HPDE6-E6E7 (cell line): Measurements from ENCODE around the gene SGMS1.
A peak's percentile ranks its signal among the peaks of the same experiment; 100 is the strongest.
"Not testable (repeated sequence)": the region's sequence is repeated elsewhere in the genome, so short reads cannot be mapped to it uniquely, and the experiment has no call there.

ENCODE experiments used
- DNase-seq: peaks from one replicate; pipeline ENCODE4 v3.0.0; 2011; ENCODE audit warnings: missing footprints; ENCODE audit errors: extremely low spot score

The SGMS1 gene

GRCh38 chr10:50510517-50511473 is 113.0 kb downstream of the SGMS1 start:
- no peak for DNase-seq

DNA sequence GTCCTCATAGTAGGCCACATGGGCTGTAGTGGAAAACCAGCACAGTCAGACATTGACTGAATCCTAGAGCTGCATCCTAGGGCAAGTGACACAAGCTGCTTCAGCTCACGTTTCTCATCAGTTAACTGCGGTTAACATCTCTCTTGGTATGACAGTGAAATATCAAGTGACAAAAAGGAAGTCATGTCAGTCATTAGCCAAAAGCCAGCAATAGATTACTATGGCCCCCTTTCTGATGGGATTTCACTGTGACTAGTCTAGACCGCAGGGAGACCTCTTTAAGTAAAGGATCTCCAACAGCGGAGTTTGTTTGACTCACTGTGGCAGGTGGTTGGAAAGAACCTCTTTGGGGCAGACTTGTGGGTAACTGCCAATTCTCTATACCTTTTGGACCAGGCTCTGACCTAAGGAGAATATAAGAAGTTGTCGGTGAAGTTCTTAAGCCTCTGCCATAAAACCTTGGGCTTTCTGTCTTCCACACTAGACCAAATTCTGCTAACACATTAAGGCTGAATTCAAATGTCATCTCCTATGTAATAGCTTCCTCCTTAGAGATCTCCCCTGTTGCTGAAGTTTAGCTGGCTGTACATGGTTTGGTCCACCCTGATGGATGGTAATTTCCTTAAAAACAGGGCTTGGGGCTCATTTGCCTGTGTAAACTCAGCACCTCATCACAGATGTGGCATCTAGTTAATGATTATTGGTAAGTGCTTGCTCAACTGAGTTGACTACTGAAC is 115.3 kb downstream of the SGMS1 start:
- no peak for DNase-seq

DNA sequence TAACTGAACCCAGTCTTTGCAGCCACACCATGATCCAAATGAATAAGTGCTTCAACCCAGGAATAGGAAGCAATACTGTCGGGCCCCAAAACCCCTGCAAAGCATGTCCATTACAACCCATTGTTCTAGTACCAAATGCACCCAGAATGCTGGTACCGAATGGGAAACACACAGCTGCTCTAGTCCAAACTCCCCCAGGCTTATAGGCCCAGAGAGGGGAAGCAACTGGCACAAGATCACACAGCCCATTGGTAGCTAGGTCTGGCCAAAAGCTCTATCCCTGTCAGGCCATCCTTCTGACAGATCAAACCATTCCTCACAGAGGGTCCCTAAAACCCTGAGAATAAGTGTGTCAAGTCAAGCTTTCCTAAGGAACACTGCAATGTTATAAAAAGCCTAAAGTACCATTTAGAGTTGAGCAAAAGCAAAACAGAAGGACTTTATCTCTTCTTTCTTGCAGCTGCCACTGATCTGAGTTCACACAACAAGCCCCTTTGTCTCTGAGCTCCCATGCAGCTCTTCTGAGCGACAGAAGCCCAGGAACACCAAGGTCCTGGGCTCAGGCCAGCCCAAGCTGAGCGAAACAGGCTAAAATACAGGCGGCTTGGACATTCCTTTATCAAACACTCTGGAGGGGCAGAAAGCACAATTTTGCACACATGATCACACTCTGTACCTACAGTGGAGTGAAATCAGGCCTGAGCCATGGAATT is 116.7 kb downstream of the SGMS1 start:
- DNase-seq, result no peak

DNA sequence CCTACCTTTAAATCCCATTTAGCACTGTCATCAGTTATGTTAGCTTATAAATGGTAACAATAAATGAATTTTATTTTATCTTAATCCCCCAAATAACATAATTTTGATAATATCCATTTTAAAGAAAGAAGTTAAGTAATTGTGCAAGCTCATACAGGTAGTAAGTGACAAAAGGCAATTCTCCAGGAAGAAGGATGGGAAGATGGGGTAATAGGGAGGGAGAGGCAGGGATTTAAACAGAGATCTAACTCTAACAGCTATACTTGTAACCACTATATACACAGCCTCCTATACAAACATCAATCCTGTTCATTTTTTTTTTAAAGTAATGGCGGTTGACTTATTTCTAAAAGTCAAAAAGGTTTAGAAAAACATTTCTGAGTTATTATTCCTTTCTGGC is 119.4 kb downstream of the SGMS1 start:
- no peak for DNase-seq

- DNase-seq, result peak; percentile 88
Measured at GRCh38 chr10:50503661-50504320, 120.0 kb downstream of the SGMS1 start.

GRCh38 chr10:50503156-50503555 is 120.6 kb downstream of the SGMS1 start:
- DNase-seq, result not testable (repeated sequence)

DNA sequence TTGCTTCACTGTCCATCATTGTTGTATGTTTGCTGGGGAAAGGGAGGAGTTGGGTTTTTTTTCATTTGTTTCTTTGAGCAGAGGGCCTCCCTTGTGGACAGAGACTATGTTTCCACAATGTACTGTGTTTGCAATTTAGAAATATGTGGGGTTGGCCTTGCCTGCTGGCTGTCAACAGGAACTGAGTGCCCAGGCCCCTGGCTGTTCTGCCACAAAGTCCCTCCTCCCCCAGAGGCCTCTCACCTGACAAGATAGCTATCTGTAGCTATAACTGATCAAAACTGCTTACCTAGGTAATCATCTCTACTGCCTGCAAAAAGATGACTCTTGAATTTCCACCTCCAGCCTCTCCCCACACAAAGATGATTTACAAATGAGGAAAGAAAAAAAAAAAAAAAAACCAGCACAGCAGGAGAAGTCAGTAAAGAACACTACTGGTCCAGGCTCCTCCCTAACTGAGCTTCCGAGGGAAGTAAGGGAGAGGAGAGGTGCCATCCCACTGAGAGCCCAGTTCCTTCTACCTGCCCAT is 121.8 kb downstream of the SGMS1 start:
- no peak for DNase-seq

DNA sequence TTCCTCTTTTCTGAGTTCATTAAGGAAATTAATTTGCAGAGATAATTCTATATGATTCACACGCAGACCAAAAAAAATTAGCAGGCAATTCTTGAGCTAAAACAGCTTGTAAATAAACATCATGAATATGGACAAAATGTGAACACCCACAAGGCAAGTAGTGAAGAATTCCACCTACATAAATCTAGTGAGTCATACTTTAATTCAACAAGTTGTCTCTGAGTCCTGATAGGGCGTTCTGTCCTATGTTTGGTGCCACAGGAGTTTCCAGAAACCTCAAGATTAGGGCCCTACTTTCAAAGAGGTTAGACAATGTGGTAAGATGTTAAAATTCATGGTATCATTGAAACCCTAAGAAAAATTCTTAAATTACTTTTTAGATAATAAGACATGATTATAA is 122.3 kb downstream of the SGMS1 start:
- DNase-seq, result no peak

- no peak for DNase-seq
Measured at GRCh38 chr10:50498465-50498864, 125.3 kb downstream of the SGMS1 start.

GRCh38 chr10:50497758-50498157 is 126.0 kb downstream of the SGMS1 start:
- DNase-seq, result peak; percentile 50

GRCh38 chr10:50496228-50496627 is 127.5 kb downstream of the SGMS1 start:
- no peak for DNase-seq

DNA sequence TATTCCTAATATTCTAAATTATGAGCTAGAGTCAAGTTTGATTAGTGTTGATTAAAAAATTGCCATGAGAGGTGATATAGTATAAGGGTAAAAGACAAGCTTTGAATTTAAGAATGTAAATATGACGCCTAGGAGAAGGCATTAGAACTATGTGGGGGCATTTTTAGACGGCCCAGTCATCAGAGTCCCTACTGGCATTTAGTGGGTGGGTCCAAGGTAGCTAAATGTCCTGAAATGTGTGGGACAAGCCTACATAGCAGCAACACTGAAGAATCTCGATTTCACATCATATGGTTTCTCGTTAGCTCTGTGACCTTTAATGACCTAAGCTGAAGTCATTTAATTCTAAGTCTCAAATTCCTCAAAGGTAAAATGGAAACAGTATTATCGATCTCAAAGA is 133.5 kb downstream of the SGMS1 start:
- DNase-seq, result no peak

DNA sequence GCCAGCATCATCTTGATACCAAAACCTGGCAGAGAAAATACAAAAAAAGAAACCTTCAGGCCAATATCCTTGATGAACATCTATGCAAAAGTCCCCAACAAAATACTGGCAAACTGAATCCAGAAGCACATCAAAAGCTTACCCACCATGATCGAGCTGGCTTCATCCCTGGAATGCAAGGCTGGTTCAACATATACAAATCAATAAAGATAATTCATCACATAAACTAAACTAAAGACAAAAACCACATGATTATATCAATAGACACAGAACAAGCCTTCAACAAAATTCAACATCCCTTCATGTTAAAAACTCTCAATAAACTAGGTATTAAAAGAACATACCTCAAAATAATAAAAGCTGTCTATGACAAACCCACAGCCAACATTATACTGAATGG is 139.2 kb downstream of the SGMS1 start:
- DNase-seq, result not testable (repeated sequence)

DNA sequence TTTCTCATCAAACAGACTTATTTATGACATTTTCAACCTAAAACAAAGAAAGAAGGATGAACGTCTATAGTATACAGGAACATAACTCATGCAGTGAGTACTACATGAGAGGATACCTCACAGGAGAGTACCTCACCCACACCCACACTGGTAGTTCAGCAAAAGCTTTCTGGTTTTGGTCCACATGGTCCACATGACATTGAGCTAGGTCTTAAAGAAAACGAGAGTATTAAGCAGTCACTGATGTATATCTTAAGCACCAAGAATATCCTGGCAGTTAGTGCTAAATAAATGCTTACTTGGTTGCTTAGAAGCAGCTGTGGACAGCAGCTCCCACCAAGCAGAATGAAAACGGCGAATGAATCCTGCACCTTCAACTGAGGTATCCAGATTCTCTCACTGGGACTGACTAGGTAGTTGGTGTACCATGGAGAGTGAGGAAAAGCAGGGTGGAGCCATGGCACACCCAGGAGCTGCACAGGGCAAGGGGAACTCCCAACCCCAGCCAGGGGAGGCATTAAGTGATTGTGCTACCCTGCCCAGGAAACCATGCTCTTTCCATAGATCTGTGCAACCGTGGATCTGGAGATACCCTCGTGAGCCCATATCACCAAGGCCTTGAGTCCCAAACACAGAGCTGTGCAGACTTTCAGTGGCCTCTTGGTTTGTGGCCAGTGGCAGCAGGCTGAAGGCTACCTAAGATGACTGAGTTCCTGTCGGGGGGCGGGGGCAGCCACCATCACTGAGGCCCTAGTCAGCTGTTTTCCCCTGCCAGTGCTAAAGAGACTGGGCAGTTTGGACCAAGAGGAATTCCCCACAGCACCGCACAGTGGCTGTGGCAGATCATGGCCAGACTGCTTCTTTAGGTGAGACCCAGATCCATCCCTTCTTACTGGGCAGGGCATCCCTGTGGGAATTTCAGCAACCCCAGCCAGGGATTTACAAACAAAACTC is 143.4 kb downstream of the SGMS1 start:
- DNase-seq, result no peak

DNA sequence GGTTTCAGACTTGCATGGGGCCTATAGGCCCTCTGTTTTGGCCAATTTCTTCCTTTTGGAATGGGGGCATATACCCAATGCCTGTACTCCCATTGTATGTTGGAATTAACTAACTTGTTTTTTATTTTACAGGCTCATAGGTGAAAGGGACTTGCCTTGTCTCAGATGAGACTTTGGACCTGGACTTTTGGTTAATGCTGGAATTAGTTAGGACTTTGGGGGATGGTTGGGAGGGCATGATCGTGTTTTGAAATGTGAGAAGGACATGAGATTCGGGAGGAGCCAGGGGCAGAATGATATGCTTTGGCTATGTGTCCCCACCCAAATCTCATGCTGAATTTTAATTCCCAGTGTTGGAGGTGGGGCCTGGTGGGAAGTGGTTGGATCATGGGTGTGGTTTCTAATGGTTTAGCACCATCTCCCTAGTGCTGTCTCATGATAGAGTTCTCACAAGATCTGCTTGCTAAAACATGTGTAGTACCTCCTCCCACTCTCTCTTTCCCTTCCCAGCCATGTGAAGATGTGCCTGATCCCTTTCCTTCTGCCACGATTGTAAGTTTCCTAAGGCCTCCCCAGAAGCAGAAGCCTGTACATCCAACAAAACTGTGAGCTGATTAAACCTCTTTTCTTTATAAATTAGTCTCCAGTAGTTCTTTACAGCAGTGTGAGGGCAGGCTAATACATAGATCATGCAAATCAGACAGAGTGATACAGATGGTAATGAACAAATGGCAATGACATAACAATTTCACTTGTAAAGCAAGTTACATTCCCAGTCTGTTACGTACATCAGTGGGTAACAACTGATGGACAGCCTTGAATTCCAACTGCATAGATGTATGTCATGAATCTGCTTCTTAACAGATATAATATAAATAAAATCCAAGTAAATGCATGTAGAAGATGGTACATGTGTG is 146.2 kb downstream of the SGMS1 start:
- DNase-seq, result no peak

- no peak for DNase-seq
Measured at GRCh38 chr10:50473756-50474155, 150.0 kb downstream of the SGMS1 start.

GRCh38 chr10:50472914-50473313 is 150.8 kb downstream of the SGMS1 start:
- no peak for DNase-seq

- no peak for DNase-seq
Measured at GRCh38 chr10:50471583-50471975, 152.2 kb downstream of the SGMS1 start.
